NCI-H1436 (cell line): ENCODE results near the gene PAQR3.

Experiments
- DNase-seq: peaks from one replicate; lab custom pipeline; 2025; lab: John Stamatoyannopoulos, UW

Gene PAQR3

DNA sequence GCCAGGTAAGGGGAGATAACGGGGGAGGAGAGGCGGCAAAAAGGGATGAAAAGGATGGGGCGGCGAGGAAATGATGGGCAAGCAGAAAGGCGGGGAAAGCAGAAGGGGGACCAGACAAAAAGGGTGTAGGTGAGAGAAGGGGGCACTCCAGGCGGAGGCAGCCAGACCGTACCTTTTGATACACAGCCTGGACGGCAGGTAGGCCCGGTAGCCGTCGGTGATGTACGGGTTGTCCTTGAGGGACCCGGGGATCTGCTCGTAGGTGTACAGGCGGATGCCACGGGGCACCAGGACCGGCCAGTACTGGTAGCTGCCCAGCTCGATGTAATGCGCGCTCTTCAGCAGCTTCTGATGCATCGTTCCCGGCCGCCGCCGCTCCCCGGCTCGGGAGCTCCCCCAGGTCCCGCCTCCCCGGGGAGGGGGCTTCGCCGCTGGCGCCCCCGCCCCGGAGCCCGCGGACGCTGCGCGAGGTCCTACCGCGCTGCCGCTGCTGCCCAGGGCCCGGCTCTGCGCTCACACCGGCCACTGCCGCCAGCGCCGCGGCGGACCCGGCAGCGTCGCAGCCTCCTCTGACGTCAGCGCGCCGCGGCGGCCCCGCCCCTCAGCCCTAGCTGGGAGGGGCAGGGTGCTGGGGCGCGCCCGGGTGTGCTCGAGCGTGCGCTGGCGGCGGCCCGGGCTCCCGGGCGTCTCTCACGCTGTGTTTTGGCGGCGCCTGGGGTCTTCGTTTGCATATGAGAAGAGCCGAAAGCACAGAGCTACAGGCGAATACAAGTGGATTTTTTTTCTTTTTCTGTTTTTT lies at the start of gene PAQR3:
PAQR3 (minus strand) TSS at position 571 of the 799 bp plus-strand sequence; CDS start at position 357, 214 bp downstream.
- peak; percentile 81 for DNase-seq

- no peak for DNase-seq
Observed at GRCh38 chr4:78987683-78988082, 48.4 kb upstream of the PAQR3 start.

DNA sequence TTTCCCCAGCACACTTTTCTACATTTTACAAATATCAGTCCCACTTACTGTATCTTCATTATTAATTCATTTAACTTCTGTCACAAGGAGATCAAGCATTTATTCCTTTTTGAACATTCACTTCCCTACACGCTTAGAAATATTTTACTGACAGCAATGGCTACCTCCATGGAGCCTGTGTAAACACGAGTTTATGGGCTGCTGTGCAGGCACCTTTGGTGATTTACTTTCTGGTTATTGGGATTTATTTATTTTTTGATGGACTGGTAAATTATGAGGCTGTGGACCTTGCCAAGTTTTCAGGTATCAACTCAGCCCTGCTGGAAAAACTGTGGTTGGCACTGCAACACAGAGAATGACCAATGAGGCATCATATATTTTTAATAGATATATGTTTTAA lies 45.4 kb upstream of the PAQR3 start:
- no peak for DNase-seq

DNA sequence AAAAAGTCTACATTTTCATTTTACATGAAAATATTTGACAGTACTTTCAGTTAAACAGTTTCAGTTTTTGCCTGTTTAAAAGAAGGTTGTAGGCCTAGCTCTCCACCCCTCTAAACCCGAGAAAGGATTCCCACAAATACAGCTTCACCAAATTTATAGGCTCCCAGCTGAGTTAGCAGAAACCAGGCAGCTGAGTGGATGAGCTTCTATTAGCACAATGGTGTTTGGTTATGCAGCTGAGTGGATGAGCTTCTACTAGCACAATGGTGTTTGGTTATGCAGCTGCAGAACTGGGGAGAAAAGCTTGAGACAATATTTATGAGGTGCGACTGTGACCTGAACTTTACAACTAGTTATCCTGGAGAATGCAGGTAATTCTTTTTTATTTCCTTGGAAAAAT lies 36.6 kb upstream of the PAQR3 start:
- no peak for DNase-seq

- no peak for DNase-seq
Observed at GRCh38 chr4:78971776-78972175, 32.5 kb upstream of the PAQR3 start.

- DNase-seq, result no peak
Observed at GRCh38 chr4:78971326-78971725, 32.1 kb upstream of the PAQR3 start.

DNA sequence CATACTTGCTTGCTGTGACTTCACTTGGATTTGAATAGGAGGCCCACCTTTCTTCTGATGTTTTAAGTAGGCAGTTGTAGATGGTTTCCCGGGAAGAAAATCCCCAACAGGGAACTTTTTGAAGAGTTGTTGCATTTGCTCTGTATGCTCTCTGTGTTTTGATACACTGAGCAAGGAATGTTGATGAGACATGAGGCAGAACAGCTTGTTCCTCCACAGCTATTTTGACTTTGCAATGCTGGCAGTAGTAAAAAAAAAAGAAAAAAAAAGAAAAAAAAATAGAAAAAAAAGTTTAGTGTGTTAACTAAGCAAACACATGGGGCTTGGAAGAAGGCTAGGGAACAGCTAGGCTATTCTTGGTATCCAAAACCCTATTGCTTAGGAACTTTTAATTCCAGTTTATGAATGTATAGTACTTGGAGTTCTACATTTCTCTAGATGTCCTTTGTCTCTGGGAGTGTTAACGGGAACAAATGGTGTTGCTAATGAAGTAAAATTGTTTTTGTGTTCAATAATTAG lies 23.4 kb upstream of the PAQR3 start:
- no peak for DNase-seq

GRCh38 chr4:78960926-78961325 lies 21.7 kb upstream of the PAQR3 start:
- DNase-seq, result no peak

- no peak for DNase-seq
Observed at GRCh38 chr4:78956975-78957374, 17.7 kb upstream of the PAQR3 start.

- DNase-seq, result peak; percentile 43
Observed at GRCh38 chr4:78953769-78954666, 14.8 kb upstream of the PAQR3 start.

- no peak for DNase-seq
Observed at GRCh38 chr4:78953231-78953630, 14.0 kb upstream of the PAQR3 start.

GRCh38 chr4:78951862-78952472 lies 12.7 kb upstream of the PAQR3 start:
- DNase-seq, result peak; percentile 14

DNA sequence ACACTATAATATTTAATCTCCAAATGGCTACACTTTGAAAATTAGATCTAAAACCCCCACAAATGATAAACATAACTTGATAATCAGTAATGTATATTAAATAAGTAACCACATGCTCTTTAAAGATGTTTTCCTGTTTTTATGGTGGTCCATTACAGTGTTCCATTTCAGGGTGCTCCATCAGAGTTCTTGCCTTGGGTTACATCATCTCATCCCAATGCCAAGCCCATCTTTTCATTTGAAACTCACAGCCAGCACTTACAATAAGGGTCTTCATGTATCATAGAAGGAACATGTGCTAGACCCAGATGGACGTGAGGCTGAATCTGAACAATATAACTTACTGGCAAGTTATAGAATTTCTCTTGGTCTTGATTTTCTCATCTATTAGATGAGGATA lies 10.5 kb upstream of the PAQR3 start:
- no peak for DNase-seq

DNA sequence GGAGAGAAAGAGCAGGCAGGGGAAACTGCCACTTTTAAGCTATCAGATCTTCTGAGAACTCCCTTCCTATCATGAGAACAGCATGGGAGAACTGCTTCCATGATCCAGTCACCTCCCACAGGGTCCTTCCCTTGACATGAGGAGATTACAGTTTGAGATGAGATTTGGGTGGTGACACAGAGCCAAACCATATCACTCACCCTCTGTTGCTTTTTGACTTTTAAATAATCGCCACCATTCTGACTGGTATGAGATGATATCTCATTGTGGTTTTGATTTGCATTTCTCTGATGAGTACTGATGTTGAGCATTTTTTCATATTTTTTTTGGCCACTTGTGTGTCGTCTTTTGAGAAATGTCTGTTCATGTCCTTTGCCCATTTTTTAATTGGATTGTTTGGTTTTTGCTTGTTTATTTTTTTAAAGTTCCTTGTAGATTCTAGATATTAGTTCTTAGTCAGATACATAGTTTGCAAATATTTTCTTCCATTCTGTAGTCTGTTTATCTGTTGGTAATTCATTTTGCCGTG lies 6.5 kb upstream of the PAQR3 start:
- no peak for DNase-seq

GRCh38 chr4:78944381-78944780 lies 5.1 kb upstream of the PAQR3 start:
- no peak for DNase-seq

GRCh38 chr4:78940752-78941151 lies 1.5 kb upstream of the PAQR3 start:
- no peak for DNase-seq

GRCh38 chr4:78939667-78940008 lies 400 bp upstream of the PAQR3 start:
- DNase-seq, result no peak

- DNase-seq, result peak; percentile 32
Observed at GRCh38 chr4:78938474-78938867, 767 bp downstream of the PAQR3 start.

DNA sequence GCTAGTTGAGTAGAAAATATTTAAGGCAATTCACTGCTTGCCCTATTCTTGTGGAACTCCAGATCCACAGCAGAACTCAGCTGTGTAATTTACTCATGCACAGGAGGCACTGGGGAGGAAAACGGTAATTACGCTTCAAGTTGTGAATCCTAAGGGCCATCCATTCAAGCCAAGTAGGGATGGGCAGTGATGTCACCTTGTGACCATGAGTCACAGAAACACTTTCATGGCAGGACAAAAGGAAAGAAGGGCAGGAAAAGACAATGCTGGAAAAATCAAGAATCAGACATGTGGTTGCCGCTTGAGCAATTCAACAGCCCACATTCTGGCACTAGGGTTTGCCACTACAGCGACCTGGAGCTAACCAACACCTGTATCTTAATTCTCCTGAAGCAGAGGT lies 1.4 kb downstream of the PAQR3 start:
- no peak for DNase-seq

DNA sequence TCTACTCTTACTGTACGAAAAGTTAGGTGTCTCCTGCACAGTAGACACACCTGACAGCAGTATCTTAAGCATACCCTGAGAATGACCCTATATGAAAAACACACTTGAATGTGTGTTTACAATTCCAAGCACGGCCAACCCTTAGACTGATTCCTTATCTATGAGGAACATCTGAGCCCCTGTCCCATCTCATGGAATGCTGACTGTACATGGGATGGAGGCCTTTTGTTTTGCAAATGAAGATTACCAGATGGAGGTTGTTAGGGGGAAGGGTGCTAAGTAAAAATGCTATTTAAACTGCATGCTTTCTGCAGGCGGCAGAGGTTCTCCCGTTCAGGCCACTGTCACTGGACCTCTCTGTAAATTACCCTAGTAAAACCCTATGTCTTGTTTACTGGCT lies 2.2 kb downstream of the PAQR3 start:
- no peak for DNase-seq

- DNase-seq, result no peak
Observed at GRCh38 chr4:78930016-78930629, 9.1 kb downstream of the PAQR3 start.

- DNase-seq, result no peak
Observed at GRCh38 chr4:78928835-78929234, 10.4 kb downstream of the PAQR3 start.
